Ramos (cell line): ENCODE measurements around the gene MRPS34.

ENCODE experiments used
- in situ Hi-C: fragments of 300-500 bp; cut with MboI; formaldehyde crosslinking; loops from one replicate; pipeline ENCODE4 v1.14.3; 2022; ENCODE audit warnings: low sequenced_read_pairs; ENCODE audit not compliant: unreplicated experiment

Gene MRPS34

DNA sequence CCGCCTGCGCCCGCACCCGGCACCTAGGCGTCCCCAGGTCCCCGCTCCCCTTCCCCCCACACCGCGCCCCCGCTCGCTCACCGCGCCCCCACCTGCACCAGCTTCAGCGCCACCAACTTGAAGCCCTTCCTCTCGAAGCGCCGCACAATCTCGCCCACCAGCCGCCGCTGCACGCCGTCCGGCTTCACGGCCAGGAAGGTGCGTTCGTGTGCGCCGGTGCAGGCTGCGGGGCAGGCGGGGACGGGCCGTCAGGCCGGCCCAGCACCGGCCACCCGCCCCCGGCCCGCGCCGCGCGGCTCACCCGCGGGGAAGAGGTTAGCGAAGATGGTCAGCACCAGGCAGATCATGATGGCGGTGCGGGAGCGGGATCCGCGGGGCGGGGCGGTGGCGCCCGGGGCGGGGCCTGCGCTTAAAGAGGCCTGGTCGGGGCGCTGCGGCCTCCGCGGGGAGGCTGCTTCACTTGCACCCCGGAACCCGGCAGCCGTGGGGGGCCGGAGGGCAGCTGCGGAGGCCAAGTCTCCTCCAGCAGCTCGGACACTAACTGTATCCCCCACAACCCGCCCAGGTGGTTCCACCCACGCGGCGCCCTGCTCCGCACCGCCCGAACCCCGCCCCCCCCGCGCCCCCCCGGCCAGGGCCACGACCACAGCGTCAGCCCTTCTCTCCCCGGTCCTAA lies 1.6 kb downstream of the MRPS34 start, which contains the start of gene NME3:
Gene NME3, minus strand, starts transcription at position 356 of the 676 bp plus-strand sequence. Its CDS starts 9 bp downstream, at position 347.
- in situ Hi-C loops = no loop called here

DNA sequence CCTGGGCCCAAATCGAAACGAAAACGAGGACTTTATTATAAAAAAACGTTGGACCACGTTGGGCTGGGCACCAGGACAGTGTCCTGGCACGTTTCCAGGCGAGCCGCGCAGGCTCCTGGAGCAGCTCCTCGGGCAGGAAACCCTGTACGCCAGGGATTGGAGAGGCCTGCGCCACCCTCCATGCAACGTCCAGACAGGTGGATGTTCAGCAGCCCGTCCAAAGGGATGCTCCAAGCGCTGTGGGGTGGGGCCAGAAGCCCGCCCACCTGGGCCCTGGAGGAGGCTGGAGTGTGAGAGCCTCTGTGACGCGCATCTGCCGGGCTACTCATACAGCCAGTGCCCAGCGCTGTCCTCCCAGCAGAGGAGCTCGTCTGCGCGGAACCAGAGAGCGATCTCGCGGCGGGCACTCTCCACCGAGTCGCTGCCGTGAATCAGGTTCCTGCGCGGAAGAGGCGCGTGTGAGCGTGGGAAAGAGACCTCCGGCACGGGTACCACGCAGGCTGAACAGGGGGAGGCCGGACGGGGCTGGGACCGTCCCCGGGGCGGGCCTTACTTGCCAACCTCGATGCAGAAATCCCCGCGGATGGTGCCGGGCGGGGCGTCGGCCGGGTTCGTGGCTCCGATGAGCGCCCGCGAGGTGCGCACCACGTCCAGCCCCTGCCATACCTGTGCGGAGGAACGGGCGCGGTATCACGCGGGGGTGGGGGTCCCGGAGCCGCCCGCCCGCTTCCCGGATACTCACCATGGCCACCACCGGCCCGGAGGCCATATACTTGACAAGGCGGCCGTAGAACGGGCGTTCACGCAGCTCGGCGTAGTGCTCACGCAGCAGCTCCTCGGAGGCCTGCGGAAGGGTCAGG lies 2.4 kb downstream of the MRPS34 start:
- in situ Hi-C loops = no loop called here

DNA sequence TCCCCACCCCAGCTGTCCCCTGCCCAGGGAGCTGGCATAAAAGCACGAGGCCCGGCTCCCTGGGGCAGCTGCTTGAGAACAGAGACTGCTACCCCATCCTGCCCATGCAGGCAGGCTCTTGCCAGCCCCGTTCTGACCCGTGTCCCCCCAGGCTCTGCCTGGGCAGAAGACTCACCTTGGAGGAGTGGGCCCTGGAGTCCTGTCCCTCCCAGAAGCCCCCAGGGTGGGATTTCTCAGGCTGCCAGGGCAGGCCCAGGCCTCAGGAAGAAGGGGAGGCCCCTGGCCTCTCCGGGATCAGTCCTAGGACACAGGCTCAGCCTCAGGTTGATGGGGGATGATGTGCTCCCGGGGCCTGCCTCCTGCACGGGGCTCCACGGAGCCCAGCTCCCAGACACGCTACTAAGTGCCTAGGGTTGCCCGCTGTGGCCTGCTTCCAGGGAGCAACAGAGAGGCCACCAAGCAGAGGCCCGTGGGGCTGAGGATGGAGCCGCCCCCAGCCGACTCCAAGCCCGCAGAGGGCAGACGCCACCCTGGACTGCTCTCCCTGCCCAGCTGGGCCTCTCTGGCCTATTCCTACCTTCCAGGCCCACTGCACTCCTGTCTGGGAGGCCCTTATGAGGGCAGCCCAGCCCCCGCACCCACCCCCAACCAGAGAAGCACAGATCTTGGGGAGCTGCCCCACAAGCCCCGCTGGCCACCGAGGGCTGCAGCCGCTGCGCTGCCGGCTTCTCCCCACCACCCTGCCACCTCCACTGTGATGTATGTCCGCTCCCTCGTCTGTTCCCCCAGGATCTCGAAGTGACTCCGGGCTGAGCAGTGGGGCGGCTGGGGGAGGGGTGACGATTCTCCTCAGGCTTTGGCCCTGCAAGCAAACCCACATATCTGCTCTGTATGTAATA lies 3.3 kb downstream of the MRPS34 start:
- in situ Hi-C loops = no loop called here

DNA sequence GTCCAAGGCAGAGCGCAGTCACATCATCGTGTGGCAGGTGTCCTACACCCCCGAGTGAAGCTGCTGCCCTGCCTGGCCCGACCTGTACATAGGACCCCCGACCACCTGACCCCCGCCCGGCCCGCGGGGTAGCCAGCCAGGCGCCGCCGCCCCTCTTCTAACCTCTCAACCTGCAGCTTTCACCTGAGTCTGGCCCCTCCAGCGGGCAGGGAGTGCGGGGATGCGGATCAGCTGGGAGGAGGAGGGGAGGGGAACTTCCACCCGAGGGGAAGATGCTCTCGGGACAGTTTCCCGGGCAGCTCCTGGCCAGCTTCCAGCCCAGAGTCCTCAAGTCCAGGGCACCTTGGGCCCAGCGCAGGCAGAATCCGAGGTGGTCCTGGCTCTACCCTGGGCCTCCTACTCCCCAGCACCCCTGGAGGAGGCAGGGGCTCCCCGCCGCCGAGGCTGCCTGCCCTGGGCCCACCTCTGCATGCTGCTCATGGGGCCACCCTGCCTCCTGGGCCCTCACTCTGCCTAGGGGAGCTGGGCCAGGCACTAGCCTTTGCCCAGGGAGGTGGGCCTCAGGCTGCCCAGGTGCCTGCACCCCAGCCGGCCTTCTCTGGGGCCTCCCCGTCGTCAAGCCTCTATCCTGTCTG lies 4.0 kb downstream of the MRPS34 start:
- in situ Hi-C loops = no loop called here

DNA sequence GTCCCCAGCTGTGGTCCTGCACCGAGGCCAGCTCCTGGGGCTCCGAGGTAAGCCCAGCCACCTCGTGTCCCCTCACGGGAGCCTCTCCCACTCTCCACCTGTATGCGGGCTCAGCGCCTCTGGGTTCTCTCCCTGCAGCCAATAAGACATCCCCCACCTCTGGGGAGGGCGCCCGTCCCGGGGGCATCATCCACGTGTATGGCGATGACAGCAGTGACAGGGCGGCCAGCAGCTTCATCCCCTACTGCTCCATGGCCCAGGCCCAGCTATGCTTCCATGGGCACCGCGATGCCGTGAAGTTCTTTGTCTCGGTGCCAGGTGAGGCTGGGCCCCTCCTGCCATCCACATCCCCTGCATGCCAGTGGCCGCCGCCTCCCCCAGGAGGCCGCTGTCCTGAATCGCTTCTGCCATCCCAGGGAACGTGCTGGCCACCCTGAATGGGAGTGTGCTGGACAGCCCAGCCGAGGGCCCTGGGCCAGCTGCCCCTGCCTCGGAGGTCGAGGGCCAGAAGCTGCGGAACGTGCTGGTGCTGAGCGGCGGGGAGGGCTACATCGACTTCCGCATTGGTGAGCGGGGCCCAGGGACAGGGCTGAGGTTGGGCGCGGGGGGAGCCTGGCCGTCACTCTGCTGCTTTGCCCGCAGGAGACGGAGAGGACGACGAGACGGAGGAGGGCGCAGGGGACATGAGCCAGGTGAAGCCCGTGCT lies 4.7 kb downstream of the MRPS34 start:
- in situ Hi-C loops = no loop called here

DNA sequence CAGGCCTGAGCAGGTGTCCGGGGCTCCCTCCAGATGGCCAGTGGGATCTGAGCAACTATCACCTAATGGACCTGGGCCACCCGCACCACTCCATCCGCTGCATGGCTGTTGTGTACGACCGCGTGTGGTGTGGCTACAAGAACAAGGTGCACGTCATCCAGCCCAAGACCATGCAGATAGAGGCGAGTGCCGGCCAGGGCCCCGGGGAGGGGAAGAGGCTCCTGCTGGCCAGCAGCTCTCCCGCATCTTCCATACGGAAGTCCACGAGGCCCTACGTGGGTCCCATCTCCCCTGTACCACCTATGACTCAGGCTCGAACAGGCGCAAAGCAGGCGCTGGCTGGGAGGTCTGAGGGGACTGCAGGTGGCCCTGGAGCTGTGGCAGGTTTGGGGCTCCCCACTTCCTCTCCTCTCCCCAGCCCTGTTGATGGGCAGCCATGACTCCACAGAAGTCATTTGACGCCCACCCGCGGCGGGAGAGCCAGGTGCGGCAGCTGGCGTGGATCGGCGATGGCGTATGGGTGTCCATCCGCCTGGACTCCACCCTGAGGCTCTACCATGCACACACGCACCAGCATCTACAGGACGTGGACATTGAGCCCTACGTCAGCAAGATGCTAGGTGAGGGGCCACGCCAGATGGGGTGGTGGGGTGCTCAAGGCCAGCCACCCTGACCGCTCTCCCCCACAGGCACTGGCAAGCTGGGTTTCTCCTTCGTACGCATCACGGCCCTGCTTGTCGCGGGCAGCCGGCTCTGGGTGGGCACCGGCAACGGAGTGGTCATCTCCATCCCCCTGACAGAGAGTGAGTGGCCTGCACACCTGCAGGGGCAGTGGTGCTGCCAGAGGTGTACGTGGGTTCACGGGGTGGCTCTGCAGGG lies 5.6 kb downstream of the MRPS34 start:
- in situ Hi-C loops = no loop called here

DNA sequence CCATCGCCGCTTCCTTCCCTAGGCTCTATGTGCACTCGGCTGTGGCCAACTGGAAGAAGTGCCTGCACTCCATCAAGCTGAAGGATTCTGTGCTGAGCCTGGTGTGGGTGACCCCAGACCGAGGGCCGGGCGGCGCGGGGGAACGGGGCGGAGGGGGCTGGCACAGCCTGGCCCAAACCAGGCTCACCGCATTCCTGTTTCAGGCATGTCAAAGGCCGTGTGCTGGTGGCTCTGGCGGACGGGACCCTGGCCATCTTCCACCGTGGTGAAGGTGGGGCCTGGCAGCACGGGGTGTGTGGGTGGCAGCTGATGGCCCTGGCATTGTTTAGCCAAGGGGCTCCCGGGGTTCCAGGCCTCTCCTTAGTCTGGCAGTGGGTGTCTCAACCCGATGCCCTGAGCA lies 6.2 kb downstream of the MRPS34 start:
- in situ Hi-C loops = no loop called here

DNA sequence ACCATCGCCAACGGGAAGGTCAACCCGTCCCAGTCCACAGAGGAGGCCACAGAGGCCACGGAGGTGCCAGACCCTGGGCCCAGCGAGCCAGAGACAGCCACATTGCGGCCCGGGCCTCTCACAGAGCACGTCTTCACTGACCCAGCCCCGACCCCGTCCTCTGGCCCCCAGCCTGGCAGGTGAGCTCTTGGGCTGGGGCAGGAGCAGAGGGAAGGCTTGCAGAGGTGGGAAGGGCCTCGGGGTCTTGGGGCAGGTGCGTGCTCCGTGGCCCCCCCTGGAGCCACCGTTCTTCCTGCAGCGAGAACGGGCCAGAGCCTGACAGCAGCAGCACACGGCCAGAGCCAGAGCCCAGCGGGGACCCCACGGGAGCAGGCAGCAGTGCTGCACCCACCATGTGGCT lies 6.7 kb downstream of the MRPS34 start:
- in situ Hi-C loops = no loop called here

DNA sequence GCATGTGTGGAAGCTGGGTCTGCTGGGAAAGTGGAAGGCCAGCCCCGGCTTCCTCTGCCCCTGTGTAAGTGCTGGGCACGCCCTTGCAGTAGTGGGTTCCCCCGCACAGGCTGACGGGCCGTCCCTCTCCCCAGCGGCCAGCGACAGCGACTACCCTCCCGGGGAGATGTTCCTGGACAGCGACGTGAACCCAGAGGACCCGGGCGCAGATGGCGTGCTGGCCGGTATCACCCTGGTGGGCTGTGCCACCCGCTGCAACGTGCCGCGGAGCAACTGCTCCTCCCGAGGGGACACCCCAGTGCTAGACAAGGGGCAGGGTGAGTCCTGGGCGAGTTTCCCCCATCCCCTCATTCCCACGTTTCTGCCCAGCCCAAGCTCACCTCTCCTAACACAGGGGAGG lies 7.1 kb downstream of the MRPS34 start:
- in situ Hi-C loops = no loop called here

DNA sequence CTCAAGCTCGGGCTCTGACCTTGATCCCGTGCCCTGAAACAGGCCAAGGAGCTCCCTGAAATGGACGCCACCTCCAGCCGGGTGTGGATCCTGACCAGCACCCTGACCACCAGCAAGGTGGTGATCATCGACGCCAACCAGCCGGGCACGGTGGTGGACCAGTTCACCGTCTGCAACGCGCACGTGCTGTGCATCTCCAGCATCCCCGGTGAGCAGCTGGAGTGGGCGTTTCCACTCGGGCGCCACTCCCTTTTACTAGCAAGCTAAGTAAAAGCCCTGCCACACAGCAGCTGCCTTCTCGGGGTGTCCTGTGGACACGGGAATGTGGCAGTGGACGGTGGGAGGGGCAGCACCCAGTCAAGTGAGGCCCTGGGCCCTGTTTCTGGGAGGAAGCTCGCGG lies 8.0 kb downstream of the MRPS34 start:
- in situ Hi-C loops = loop anchor here (5.0 kb wide), 1 partner anchor 53 kb away; no protein-coding TSS in a partner anchor

DNA sequence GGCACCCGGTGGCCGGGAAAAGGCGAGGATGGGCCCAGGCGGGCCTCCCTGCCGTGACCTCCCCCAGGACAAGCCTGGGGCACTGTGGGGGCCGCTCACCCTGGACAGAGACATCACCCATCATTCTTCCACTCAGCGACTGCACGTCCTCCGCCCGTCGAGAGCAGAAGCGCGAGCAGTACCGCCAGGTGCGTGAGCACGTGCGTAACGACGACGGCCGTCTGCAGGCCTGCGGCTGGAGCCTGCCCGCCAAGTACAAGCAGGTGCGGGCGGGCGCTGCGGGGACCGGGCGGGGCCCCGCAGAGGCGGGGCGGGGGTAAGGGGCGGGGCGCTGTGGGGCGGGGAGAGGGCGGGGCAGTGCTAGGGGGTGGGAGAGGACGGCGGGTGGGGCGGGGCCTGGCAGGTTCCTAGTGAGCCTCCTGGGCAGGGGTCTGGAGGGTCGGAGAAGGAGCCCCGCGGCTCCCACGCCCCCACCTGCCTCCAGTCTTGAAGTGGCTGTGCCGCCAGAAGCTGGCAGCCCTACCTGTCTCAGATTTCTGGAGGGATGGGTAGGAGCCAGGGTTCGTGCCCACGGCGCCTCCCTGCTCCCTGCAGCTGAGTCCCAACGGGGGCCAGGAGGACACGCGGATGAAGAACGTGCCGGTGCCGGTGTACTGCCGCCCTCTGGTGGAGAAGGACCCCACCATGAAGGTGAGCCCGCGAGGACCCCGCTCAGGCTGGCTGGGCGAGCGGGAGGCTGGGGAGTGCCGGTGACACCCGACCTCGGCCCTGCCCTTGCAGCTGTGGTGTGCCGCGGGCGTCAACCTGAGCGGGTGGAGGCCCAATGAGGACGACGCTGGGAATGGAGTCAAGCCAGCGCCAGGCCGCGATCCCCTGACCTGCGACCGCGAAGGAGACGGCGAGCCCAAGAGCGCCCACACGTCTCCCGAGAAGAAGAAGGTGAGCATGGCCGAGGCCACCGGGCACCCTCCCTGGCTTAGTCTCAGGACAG lies 9.1 kb downstream of the MRPS34 start:
- in situ Hi-C loops = loop anchor here (5.0 kb wide), 1 partner anchor 52 kb away; no protein-coding TSS in a partner anchor

DNA sequence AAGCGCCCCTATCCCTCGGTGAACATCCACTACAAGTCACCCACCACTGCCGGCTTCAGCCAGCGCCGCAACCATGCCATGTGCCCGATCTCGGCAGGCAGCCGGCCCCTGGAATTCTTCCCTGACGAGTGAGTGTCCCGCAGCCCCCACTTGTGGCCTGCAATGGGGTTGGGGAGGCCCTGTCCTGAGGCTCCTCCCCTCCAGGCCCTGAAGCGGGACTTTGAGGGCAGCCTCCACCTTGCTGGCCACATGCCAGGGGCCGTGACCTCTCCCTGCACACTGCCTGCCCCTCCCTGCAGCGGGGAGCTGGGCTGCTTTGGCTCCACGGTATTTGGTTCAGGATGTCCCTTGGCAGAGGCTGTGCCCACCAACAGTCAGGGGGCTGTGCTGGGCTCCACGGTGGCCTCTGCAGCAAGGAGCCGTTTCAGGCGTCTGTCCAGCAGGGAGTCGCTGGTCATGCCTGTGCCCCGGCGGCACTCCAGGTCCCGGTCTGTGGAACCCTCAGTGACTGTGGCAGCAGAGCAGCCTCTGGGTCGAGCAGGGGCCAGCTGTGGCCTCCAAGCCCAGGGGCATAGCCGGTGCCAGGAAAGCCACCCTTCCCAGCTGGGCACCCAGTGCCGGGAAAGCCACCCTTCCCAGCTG lies 9.9 kb downstream of the MRPS34 start:
- in situ Hi-C loops = loop anchor here (5.0 kb wide), 1 partner anchor 51 kb away; no protein-coding TSS in a partner anchor

DNA sequence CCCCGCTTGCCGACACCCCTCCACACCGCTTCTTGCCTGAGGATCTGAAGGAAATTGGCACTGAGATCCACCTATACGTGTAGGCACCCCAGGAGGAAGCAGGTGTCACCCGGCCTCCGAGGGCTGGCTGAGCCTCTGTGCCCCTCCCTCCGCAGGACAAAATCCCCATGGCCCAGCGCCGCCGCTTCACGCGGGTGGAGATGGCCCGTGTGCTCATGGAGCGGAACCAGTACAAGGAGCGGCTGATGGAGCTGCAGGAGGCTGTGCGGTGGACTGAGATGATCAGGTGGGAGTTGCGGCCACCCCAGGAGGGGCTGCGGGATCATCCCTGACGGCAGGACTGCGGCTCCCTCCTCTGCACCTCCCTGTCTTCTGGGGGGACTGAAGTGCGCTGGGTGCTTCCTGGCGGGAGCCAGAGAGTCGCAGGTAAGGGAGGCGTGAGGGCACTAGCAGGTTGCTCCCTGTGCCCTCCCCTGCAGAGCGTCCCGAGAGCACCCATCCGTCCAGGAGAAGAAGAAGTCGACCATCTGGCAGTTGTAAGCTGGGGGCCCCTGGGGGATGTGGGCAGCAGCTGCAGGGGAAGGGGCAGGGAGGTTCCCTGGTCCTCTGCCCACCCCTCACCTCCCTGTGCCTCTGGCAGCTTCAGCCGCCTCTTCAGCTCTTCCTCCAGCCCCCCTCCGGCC lies 10.6 kb downstream of the MRPS34 start:
- in situ Hi-C loops = loop anchor here (5.0 kb wide), 1 partner anchor 50 kb away; no protein-coding TSS in a partner anchor

DNA sequence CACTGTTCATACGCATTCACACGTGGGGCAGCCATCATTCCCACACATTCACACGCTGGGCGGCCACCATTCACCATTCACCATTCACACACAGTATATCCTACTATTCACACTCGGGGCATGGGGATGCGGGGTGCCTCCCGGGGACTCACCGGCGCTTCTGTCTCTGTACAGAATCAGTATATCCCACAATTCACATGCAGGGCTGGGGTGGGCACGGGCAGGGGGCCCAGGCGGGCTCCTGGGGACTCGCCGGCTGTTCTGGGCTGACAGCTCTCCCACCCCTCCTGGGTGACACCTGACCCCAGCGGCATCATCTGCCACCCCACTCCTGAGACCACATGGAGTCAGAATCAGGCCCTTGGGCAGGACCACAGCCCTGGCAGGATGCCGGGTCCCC lies 11.2 kb downstream of the MRPS34 start:
- in situ Hi-C loops = loop anchor here (5.0 kb wide), 1 partner anchor 49 kb away; no protein-coding TSS in a partner anchor

DNA sequence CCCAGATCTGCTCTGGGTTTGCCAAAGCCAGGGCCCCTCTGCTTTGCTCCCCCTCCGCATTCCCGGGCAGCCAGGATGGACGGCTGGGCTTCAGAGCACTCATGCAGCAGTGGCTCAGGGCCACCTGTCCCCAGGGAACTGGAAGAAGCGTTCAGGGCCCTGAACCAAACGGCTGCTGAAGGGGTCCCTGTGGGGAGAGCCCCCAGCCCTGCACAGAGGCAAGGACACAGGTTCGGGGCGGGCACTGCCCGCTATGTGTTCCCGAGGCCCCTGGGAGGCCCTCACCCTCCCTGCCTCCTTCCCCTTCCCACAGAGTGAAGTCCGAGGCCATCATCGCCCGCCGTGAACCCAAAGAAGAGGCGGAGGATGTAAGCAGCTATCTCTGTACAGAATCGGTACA lies 12.0 kb downstream of the MRPS34 start:
- in situ Hi-C loops = loop anchor here (5.0 kb wide), 1 partner anchor 49 kb away; no protein-coding TSS in a partner anchor

DNA sequence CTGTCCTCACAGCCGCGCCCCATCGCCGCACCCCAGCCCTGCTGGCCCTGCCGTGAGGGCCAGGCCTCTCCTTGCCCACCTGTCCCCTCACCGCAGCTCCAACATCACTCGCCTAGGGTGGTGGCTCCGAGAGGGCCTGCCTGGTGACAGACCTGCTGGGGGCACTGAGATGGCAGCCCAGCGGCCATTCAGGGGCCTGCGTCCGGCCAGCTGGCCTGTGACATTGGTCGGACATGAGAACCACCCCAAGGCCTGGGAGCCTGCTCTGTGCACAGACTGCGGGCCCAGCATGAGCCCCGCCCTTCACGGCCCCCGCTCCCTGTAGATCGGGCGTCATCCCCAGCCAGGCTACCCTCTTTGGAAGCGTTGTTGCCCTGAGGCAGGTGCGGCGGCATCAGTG lies 13.4 kb downstream of the MRPS34 start:
- in situ Hi-C loops = no loop called here
